NT2/D1 (cell line): ENCODE results near the gene OR4K17.

Source experiments
- SUZ12 ChIP-seq: IDR thresholded peaks from 2 replicates; pipeline ENCODE4 v1.6.1; 2011; ENCODE audit not compliant: insufficient read length, insufficient read depth; ENCODE audit errors: extremely low read depth
- YY1 ChIP-seq: IDR thresholded peaks from 2 replicates; pipeline ENCODE4 v1.6.1; 2011; ENCODE audit not compliant: insufficient read length, insufficient read depth
- ZNF274 ChIP-seq: IDR thresholded peaks from 2 replicates; pipeline ENCODE4 v1.6.1; 2011; ENCODE audit warnings: mild to moderate bottlenecking, low read depth, low read length

GRCh38 chr14:20112321-20112720, 1.8 kb downstream of the OR4K17 start:
- no peak for TF ChIP-seq YY1
- TF ChIP-seq ZNF274, result no peak
- no peak for TF ChIP-seq SUZ12
